ENCODE results near the gene SYTL3.

The SYTL3 gene

DNA sequence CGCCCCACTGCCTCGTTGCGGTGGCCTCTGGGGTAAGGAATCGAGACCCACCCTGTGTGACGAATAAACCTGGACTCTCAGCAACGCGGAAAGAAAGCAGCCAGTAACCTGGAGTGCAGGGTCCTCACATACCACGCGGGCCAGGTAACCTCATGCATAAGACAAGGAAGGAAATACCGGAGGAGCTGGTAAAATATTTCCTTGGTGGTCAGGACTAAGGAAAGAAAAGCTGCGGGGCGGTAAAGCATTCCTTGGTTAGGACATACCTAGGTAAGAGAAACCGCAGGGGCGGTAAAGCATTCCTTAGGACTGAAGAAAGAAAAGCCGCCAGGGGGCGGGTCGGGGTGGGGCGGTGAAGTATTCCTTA lies 80.7 kb downstream of the SYTL3 start:
- DNase-seq: no peak

- DNase-seq: no peak
Measured at GRCh38 chr6:158735009-158735408, 85.2 kb downstream of the SYTL3 start.

- no peak for DNase-seq
Measured at GRCh38 chr6:158737082-158737709, 87.3 kb downstream of the SYTL3 start.

DNA sequence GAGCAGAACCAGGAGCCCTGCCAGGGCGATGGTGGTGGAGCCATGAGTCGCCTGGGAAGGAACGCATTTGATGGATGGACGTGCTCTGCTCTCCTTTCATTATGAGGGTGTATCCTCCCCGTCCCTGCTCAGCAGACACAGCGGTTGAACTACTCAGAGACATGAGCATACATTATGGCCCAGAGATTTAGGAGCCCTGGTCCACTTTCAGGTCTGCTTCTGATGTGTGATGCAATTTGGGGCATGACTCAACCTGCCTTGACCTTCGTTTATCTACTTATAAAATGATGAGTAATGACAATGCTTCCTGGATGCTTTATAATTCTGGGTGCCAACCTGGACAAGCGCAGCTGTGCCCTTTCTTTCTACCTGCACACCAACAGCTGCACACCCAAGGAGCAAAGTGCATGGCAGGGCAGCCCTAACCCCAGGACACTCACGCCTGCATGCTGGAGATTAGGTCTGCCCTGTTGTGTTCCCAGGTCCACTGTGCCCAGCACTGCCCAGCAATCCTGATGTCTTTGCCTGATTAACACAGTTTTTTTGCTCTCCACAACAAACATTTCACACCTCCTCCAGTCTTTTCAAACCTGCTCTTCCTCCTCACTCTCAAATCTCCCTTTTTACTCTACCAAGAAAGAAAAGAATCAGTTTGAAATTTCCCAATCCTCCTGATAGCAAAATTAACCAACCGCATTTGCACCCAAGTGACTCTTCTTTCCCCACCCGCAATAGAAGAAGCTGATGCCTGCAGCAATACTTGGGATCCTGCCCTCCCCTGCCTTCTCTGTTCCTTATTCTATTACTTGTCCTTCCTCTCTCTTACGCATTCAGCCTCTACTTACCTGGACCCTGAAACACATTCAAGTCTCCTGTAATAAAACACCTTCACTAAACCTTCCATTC lies 88.1 kb downstream of the SYTL3 start:
- peak in 1 of 2 donors; percentile 31 for DNase-seq

- DNase-seq: no peak
Measured at GRCh38 chr6:158739673-158740072, 89.8 kb downstream of the SYTL3 start.

DNA sequence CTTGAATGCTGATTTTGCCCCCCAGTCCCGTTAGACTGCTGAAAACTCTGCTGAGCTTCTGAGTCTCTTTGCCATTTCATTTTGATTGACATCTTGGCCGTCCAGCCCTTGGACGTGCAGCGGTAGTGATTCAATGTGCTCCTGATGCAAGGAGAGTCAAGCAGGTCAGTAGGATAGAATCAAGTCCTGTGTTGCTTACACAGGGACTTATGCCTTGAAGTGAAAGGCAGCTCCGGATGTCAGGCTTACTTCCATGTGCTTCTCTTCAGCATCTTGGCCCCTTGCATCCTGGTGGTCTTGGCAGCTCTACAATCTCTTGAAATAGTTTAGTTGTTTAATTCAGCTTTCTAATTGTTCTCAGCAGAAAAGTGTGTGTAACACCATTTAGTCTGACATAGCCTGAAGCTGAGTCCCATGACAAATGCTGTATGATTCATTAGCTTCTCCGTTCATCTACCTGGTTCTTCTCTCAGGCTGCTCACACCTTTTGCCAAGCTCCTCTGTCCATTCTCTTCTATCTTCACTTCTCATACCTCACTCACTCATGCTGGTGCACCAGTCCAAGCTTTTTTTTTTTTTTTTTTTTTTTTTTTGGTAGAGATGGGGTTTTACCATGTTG lies 93.3 kb downstream of the SYTL3 start:
- DNase-seq: no peak

- DNase-seq: no peak
Measured at GRCh38 chr6:158744986-158745430, 95.2 kb downstream of the SYTL3 start.

DNA sequence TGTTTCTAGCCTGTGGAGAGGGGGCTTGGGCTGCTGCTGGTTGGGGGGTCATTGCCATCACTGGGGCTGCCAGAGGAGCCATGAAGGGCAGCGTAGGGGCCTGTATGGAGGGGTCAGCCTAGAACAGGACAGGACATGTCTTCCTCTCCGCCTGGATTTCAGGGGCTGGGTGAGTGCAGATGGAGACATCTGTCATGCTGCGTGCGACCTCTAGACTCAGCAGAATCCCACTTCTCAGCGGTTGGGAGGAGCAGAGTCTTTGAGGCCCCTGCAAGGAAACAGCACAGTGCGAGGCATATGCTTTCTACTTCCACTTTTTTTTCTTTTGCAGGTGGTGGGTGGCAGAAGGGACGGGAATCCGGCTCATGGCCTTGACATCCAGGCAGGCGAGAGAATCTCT lies 101.4 kb downstream of the SYTL3 start:
- DNase-seq: no peak

GRCh38 chr6:158751921-158752320 lies 102.1 kb downstream of the SYTL3 start:
- no peak for DNase-seq

DNA sequence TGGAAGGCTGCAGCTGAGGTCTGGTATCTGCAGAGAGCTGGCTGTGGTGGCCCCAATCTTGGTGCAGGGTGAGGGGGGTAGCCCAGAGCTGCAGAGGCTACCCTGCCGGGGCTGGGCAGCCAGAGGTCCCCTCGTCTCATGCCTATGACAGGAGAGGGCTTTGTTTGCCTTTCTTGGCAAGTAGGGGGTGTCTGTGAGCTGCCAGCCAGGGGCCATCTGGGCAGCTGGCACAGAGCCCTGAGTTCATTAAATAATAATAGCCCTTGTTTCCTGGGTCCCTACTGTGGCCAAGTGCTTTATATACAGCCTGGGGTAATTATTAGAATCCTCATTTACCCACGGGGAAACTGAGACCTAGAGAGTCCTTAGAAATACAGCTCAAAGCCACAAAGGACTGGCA lies 102.8 kb downstream of the SYTL3 start:
- DNase-seq: no peak

- DNase-seq: no peak
Measured at GRCh38 chr6:158753811-158754210, 104.0 kb downstream of the SYTL3 start.

GRCh38 chr6:158754738-158755137 lies 104.9 kb downstream of the SYTL3 start:
- no peak for DNase-seq

GRCh38 chr6:158755636-158756035 lies 105.8 kb downstream of the SYTL3 start:
- DNase-seq: no peak

GRCh38 chr6:158756126-158756525 lies 106.3 kb downstream of the SYTL3 start:
- DNase-seq: no peak

DNA sequence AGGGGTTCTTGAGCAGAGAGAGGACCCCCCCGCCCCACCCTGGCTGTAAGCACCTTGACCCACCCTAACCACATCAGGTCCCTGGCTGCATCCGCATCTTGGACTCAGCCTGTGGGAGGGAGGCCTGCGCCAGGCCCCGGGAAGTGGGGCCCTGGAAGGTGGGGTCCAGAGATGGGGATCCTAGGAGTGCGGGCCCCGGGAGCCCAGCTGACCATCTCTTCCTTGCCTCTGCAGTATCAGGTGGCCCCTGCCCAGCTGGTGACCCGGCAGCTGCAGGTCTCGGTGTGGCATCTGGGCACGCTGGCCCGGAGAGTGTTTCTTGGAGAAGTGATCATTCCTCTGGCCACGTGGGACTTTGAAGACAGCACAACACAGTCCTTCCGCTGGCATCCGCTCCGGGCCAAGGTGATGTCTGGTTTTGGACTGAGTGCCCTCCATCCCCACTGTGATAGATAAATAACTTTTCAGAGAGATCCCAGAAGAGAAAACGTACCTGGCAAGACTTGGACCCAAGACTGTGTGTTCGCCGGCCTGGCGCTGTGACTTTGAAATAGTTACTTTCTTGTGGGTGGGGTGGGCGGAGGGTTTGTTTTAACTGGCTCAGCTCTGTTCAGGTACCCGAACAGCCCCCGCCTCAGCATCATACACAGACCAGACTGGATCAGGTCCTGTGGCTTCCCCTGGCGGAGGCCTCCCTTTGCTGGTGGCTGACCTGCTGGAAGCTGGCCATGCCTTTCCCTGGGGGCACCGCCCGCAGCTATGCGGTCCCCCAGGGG lies 107.3 kb downstream of the SYTL3 start:
- DNase-seq: no peak

DNA sequence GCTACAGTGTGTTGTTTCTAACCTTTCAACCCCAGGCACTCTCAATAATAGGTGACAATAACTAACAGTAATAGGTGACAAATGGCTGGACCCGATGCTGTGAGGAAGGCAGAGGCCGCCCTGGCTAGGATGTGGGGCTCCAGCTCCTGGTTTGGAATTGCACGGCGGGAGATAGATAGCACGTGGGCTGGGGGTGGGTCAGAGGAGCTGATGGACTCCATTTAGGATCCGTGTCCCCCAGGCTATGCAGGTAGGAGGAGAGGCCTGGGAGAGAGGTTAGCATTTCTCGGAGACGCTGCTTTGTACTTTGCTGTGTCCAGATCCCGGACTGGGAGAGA lies 107.9 kb downstream of the SYTL3 start:
- no peak for DNase-seq

DNA sequence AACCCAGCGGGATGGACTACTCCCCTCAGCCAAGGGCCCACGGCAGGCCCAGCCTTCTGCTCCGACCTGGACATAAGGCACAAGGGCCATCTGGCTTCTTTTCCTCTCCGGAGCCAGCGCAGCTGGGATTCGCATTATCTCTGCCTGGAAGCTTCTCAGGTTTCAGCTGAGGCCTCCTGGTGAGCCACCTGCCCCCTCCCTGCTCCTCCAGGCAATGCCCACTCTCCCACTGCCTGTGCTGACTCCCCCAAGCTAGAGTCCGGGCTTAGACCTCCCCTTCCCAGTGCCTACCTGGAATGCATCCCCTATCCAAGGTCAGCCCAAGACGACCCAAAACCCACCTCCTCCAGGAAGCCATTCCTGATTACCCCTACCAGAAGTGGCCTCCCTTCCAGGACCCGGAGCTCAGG lies 108.6 kb downstream of the SYTL3 start:
- no peak for DNase-seq

DNA sequence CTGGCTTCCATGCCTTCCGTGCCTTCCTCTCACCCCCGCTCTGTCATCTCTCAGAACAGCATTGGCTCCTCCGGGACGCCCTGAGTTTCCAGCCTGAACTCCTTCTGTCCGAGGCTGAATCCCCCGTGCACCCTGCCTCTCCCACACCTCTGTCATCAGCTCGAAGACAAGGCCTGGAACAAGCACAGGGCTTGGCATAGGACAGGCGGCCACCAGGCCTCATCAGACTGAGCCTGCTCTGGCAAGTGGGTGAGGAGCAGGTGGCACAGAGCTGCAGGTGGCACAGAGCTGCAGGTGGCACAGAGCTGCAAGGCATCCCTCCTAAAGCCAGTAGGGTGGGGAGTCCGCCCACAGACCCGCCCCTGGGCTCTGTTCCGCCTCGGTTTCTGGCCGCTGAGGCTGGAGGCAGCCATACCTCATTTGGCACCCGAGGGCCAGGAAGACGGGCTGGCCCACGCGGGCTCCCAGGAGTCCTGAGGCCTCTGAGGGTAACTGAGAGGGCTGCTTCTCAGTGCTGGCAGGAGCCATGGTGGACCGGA lies 109.2 kb downstream of the SYTL3 start:
- DNase-seq: no peak

GRCh38 chr6:158759966-158760617 lies 110.2 kb downstream of the SYTL3 start:
- no peak for DNase-seq

DNA sequence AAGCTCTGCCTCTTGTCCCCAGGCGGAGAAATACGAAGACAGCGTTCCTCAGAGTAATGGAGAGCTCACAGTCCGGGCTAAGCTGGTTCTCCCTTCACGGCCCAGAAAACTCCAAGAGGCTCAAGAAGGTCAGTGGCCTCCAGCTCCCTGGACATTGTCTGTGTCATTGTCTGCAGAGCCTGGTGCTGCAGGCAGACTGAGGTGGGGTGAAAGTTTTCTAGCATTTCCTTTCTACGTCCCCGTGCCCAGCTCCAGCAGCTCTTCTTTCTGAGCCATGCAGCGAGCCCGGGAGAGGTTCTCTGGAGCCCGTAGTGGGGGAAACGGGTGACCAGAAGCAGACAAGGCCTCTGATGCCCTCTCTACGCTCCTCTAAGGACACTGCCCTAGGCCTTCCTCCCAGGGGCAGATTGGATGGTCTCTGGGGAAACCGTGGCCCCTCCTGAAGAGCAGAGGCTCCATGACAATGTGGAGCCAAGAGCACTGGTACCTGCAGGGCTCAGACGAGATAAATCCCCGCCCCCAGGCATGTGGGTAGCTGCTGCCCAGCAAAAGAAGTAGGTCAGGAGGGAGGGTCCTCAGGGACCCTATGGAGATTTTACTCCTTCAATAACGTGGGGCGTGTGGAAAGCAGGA lies 110.9 kb downstream of the SYTL3 start:
- DNase-seq: no peak

DNA sequence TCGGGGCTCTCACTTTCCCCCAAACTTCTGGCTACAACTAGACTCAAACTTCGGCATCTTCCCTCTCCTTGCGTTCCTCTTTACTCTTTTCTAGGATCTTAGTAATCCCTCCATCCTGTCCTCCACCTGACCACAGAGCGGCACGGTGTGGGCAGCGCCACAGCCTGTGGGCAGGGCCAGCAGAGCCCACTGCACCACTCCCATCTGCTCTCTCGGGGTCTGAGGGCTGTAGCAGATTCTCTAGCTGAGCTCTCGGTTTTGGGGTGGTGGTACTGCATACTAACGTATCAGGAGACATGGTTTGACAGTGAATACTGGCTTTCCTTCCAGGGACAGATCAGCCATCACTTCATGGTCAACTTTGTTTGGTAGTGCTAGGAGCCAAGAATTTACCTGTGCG lies 111.9 kb downstream of the SYTL3 start:
- DNase-seq: no peak
